SK-N-SH treated with all-trans-retinoic acid at 6 μM for 48 hours (cell line): ENCODE data around the gene NAT16.
"Not testable (repeated sequence)": the region's sequence is repeated elsewhere in the genome, so short reads cannot be mapped to it uniquely, and the experiment has no call there.

Source experiments
- ATAC-seq: fragments of 200-7000 bp; cut with Tn5 transposase; 3 replicates; pipeline ENCODE4 v1.9.1; 2020; ENCODE audit warnings: mild to moderate bottlenecking, moderate library complexity
- BACH2 ChIP-seq: fragments of 250-450 bp; sonication (Bioruptor Pico); IDR thresholded peaks from 2 replicates; pipeline ENCODE4 v1.9.0; 2021; ENCODE audit warnings: mild to moderate bottlenecking, borderline replicate concordance
- CSDC2 ChIP-seq: fragments of 250-450 bp; sonication (Bioruptor Pico); IDR thresholded peaks from 2 replicates; pipeline ENCODE4 v1.5.0; 2020; ENCODE audit warnings: mild to moderate bottlenecking, moderate library complexity
- ISL1 ChIP-seq: fragments of 250-450 bp; sonication (Bioruptor Pico); IDR thresholded peaks from 2 replicates; pipeline ENCODE4 v2.1.2; 2022; ENCODE audit warnings: mild to moderate bottlenecking, moderate library complexity
- OSR1 ChIP-seq: fragments of 250-450 bp; sonication (Bioruptor Pico); IDR thresholded peaks from 2 replicates; pipeline ENCODE4 v1.8.0; 2022; ENCODE audit warnings: moderate library complexity, mild to moderate bottlenecking, inconsistent platforms
- PPARA ChIP-seq: fragments of 250-450 bp; sonication (Bioruptor Pico); IDR thresholded peaks from 2 replicates; pipeline ENCODE4 v1.5.0; 2020; ENCODE audit warnings: mild to moderate bottlenecking, borderline replicate concordance
- TOX ChIP-seq: fragments of 250-450 bp; sonication (Bioruptor Pico); IDR thresholded peaks from 2 replicates; pipeline ENCODE4 v1.8.0; 2021; ENCODE audit warnings: mild to moderate bottlenecking, moderate library complexity, borderline replicate concordance
- ZC3H10 ChIP-seq: fragments of 250-450 bp; sonication (Bioruptor Pico); IDR thresholded peaks from 2 replicates; pipeline ENCODE4 v1.5.1; 2021; ENCODE audit warnings: mild to moderate bottlenecking, moderate library complexity
- ZFP3 ChIP-seq: fragments of 250-450 bp; sonication (Bioruptor Pico); IDR thresholded peaks from 2 replicates; pipeline ENCODE4 v1.5.0; 2020; ENCODE audit warnings: mild to moderate bottlenecking, moderate library complexity
- ZFP30 ChIP-seq: fragments of 450-650 bp; formaldehyde crosslinking; IDR thresholded peaks from 2 replicates; pipeline ENCODE4 v1.5.0; 2022; ENCODE audit warnings: mild to moderate bottlenecking, moderate library complexity
- ZNF565 ChIP-seq: fragments of 450-650 bp; formaldehyde crosslinking; conservative IDR thresholded peaks from 2 replicates; pipeline ENCODE4 v1.5.0; 2020; ENCODE audit warnings: low read depth, mild to moderate bottlenecking, moderate library complexity
- ZNF70 ChIP-seq: fragments of 450-650 bp; formaldehyde crosslinking; IDR thresholded peaks from 2 replicates; pipeline ENCODE4 v1.5.0; 2020; ENCODE audit warnings: mild to moderate bottlenecking, moderate library complexity
- ZNF8 ChIP-seq: fragments of 450-650 bp; formaldehyde crosslinking; IDR thresholded peaks from 2 replicates; pipeline ENCODE4 v1.5.0; 2020; ENCODE audit warnings: mild to moderate bottlenecking, moderate library complexity
- TF ChIP-seq, protein P1 (sequence below): fragments of 250-450 bp; sonication (Bioruptor Pico); IDR thresholded peaks from 2 replicates; pipeline ENCODE4 v1.5.1; 2020; ENCODE audit warnings: low read depth, mild to moderate bottlenecking, moderate library complexity
- TF ChIP-seq, protein P2 (sequence below): fragments of 250-450 bp; sonication (Bioruptor Pico); IDR thresholded peaks from 2 replicates; pipeline ENCODE4 v1.5.0; 2020; ENCODE audit warnings: mild to moderate bottlenecking, moderate library complexity
- TF ChIP-seq, protein P3 (sequence below): fragments of 250-450 bp; sonication (Bioruptor Pico); IDR thresholded peaks from 2 replicates; pipeline ENCODE4 v1.8.0; 2021; ENCODE audit warnings: low read depth, mild to moderate bottlenecking, moderate library complexity, borderline replicate concordance
- TF ChIP-seq, protein P4 (sequence below): fragments of 250-450 bp; sonication (Bioruptor Pico); IDR thresholded peaks from 2 replicates; pipeline ENCODE4 v1.8.0; 2020; ENCODE audit warnings: mild to moderate bottlenecking, moderate library complexity, borderline replicate concordance
- TF ChIP-seq, protein P5 (sequence below): fragments of 250-450 bp; sonication (Bioruptor Pico); IDR thresholded peaks from 2 replicates; pipeline ENCODE4 v1.5.1; 2021; ENCODE audit warnings: mild to moderate bottlenecking, moderate library complexity

The NAT16 gene

DNA sequence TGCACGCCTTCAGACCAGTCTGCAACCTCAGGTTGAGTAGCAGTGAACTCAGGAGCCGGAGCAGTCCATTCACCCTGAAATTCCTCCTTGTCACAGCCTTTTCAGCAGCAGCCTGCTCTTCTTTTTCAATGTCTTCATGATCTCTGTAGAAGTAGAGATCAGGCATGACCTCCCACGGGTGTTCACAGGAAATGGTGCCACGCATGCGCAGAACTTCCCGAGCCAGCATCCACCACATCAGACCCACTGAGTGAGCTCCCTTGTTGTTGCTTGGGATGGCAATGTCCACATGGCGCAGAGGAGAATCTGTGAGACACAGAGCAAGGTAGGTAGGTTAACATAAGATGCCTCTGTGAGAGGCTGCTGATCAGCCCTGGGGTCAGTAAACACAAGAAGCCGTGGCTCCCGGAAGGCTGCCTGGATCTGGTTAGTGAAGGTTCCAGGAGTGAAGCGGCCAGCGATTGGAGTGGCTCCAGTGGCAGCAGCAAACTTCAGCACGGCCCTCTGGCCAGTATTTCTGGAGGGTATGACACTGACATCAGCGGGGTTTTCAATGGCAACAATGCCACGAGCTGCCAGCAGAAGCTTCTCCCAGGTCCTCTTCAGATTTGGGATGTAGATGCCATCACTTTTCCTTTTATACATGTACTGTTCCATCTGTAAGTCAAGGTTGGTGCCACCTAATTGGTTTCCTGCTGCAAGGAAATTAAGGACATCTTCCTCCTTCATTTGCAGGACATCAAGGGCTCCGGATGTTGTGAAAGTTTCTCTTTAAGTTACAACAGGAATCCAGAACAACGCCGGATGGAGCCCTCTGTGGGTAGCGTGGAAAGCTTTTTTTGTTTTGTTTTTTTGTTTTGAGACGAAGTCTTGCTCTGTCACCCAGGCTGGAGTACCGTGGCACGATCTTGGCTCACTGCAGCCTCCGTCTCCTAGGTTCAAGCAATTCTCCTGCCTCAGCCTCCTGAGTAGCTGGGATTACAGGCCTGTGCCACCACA lies 23.9 kb upstream of the NAT16 start:
- ATAC-seq = not testable (repeated sequence)

DNA sequence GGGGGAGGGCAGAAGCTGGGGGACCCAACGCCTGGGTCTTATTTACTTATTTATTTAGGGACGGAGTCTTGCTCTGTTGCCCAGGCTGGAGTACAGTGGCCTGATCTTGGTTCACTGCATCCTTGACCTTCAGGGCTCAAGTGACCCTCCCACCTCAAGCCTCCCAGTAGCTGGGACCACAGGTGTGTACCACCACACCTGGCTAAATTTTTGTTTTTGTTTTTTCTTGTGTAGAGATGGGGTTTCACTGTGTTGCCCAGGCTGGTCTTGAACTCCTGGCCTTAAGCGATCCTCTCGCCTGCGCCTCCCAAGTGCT lies 22.5 kb upstream of the NAT16 start:
- no peak for ATAC-seq

DNA sequence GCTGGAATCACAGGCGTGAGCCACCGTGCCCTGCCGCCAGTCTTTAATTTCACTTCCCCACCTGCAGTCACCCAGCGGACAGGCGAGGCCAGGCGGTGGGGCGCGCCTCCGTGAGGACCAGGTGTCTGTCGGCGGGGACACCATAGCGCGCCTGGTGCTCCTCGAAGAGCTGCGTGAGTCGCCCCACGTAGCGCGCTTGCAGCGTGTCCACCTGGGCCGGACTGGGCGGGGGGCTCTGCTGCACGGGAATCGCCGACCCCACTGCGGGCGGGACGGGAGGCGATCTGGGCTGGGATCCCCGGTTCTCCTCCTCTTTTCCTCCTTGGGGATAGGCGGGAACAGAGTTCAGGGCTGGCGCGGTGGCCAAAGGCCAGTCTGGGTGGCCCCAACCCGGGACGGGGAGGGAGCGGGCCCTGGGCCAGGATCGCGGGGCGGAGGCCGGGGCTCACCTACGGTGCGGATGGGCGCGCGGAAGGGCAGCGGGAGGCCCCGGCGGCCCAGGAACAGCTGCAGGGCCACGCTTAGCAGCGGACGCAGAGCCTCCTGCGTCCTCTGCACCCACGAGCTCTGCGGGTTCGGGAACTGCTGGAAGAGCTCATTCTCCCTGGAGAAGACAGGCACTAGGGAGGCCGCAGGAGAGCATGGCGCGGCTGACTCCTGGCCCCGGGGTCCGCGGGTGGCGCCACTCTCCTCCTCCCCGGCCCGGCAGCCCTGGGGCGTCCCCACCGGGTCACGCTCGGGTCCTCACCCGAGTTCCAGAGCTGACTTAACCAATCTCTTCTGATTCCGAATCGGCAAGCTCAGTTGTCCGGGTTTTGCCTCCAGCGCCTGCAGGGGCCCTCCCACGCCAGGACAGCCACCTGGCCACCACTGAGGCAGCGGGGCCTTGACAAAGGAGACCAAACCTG lies 21.9 kb upstream of the NAT16 start:
- TF ChIP-seq, protein P1, sequence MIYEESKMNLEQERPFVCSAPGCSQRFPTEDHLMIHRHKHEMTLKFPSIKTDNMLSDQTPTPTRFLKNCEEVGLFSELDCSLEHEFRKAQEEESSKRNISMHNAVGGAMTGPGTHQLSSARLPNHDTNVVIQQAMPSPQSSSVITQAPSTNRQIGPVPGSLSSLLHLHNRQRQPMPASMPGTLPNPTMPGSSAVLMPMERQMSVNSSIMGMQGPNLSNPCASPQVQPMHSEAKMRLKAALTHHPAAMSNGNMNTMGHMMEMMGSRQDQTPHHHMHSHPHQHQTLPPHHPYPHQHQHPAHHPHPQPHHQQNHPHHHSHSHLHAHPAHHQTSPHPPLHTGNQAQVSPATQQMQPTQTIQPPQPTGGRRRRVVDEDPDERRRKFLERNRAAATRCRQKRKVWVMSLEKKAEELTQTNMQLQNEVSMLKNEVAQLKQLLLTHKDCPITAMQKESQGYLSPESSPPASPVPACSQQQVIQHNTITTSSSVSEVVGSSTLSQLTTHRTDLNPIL (CRISPR knock-in tag) = no peak
- no peak for TF ChIP-seq ZC3H10
- TF ChIP-seq, protein P2, sequence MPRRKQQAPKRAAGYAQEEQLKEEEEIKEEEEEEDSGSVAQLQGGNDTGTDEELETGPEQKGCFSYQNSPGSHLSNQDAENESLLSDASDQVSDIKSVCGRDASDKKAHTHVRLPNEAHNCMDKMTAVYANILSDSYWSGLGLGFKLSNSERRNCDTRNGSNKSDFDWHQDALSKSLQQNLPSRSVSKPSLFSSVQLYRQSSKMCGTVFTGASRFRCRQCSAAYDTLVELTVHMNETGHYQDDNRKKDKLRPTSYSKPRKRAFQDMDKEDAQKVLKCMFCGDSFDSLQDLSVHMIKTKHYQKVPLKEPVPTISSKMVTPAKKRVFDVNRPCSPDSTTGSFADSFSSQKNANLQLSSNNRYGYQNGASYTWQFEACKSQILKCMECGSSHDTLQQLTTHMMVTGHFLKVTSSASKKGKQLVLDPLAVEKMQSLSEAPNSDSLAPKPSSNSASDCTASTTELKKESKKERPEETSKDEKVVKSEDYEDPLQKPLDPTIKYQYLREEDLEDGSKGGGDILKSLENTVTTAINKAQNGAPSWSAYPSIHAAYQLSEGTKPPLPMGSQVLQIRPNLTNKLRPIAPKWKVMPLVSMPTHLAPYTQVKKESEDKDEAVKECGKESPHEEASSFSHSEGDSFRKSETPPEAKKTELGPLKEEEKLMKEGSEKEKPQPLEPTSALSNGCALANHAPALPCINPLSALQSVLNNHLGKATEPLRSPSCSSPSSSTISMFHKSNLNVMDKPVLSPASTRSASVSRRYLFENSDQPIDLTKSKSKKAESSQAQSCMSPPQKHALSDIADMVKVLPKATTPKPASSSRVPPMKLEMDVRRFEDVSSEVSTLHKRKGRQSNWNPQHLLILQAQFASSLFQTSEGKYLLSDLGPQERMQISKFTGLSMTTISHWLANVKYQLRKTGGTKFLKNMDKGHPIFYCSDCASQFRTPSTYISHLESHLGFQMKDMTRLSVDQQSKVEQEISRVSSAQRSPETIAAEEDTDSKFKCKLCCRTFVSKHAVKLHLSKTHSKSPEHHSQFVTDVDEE (CRISPR knock-in tag) = no peak
- TF ChIP-seq OSR1 (CRISPR knock-in tag) = no peak
- TF ChIP-seq ZFP30 (CRISPR knock-in tag) = no peak
- TF ChIP-seq BACH2 = no peak
- TF ChIP-seq, protein P3, sequence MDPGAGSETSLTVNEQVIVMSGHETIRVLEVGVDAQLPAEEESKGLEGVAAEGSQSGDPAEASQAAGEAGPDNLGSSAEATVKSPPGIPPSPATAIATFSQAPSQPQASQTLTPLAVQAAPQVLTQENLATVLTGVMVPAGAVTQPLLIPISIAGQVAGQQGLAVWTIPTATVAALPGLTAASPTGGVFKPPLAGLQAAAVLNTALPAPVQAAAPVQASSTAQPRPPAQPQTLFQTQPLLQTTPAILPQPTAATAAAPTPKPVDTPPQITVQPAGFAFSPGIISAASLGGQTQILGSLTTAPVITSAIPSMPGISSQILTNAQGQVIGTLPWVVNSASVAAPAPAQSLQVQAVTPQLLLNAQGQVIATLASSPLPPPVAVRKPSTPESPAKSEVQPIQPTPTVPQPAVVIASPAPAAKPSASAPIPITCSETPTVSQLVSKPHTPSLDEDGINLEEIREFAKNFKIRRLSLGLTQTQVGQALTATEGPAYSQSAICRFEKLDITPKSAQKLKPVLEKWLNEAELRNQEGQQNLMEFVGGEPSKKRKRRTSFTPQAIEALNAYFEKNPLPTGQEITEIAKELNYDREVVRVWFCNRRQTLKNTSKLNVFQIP (CRISPR knock-in tag) = no peak
- TF ChIP-seq TOX (CRISPR knock-in tag) = no peak
- TF ChIP-seq, protein P4, sequence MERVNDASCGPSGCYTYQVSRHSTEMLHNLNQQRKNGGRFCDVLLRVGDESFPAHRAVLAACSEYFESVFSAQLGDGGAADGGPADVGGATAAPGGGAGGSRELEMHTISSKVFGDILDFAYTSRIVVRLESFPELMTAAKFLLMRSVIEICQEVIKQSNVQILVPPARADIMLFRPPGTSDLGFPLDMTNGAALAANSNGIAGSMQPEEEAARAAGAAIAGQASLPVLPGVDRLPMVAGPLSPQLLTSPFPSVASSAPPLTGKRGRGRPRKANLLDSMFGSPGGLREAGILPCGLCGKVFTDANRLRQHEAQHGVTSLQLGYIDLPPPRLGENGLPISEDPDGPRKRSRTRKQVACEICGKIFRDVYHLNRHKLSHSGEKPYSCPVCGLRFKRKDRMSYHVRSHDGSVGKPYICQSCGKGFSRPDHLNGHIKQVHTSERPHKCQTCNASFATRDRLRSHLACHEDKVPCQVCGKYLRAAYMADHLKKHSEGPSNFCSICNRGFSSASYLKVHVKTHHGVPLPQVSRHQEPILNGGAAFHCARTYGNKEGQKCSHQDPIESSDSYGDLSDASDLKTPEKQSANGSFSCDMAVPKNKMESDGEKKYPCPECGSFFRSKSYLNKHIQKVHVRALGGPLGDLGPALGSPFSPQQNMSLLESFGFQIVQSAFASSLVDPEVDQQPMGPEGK (CRISPR knock-in tag) = no peak
- no peak for TF ChIP-seq ZNF8 (CRISPR knock-in tag)
- TF ChIP-seq ZFP3 = no peak
- no peak for TF ChIP-seq ISL1 (CRISPR knock-in tag)
- no peak for TF ChIP-seq CSDC2 (CRISPR knock-in tag)
- no peak for TF ChIP-seq PPARA (CRISPR knock-in tag)
- TF ChIP-seq, protein P5, sequence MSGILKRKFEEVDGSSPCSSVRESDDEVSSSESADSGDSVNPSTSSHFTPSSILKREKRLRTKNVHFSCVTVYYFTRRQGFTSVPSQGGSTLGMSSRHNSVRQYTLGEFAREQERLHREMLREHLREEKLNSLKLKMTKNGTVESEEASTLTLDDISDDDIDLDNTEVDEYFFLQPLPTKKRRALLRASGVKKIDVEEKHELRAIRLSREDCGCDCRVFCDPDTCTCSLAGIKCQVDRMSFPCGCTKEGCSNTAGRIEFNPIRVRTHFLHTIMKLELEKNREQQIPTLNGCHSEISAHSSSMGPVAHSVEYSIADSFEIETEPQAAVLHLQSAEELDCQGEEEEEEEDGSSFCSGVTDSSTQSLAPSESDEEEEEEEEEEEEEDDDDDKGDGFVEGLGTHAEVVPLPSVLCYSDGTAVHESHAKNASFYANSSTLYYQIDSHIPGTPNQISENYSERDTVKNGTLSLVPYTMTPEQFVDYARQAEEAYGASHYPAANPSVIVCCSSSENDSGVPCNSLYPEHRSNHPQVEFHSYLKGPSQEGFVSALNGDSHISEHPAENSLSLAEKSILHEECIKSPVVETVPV (CRISPR knock-in tag) = no peak
- no peak for TF ChIP-seq ZNF565
- ATAC-seq = no peak

More for the DNA sequence above, 22.5 kb upstream of the NAT16 start:
- TF ChIP-seq ISL1 (CRISPR knock-in tag) (no peak), ZNF70 (no peak)
- TF ChIP-seq, all 23 proteins: peak for 0
